BJ (cell line): ENCODE data around the gene WDSUB1. TPM values are rescaled to one million over a fixed set of nuclear protein-coding genes. Genes with fewer than 3 reads are reported as not detected.

ENCODE experiments used
- CTCF ChIA-PET: fragments of 350-600 bp; formaldehyde crosslinking; extraction: SDS; loops from one replicate; lab custom pipeline; 2021; ENCODE audit warnings: antibody characterized with exemption, inconsistent platforms; lab: Yijun Ruan, JAX
- POLR2A ChIA-PET: fragments of 300-600 bp; sonication (Branson Sonifier 250); formaldehyde crosslinking; extraction: SDS; loops from one replicate; lab custom pipeline; 2021; ENCODE audit warnings: antibody characterized with exemption; lab: Charles Lee
- DNase-seq: peaks from one replicate; pipeline ENCODE4 v3.0.0-alpha.2; 2011; ENCODE audit warnings: low read depth
- H3K27me3 ChIP-seq: 2 replicates; pipeline ENCODE4 v1.6.0; 2011; ENCODE audit warnings: low read length; ENCODE audit not compliant: control insufficient read depth, insufficient read depth
- H3K36me3 ChIP-seq: 2 replicates; pipeline ENCODE4 v1.5.1; 2011; ENCODE audit warnings: low read length; ENCODE audit not compliant: control insufficient read depth, insufficient read depth
- H3K4me3 ChIP-seq: 2 replicates; pipeline ENCODE4 v1.5.1; 2011; ENCODE audit warnings: low read depth, mild to moderate bottlenecking, control low read depth, low read length
- CTCF ChIP-seq: IDR thresholded peaks from 2 replicates; pipeline ENCODE4 v1.5.1; 2011; ENCODE audit warnings: low read depth, mild to moderate bottlenecking, control low read depth, inconsistent platforms, low read length, moderate library complexity; ENCODE audit not compliant: insufficient read depth
- polyA plus RNA-seq: library from polyadenylated mRNA; depleted of rRNA; stranded (reverse); fragments of >200 nt; gene quantifications from 2 replicates; pipeline ENCODE4 v1.2.3, GENCODE V29; 2011

Gene WDSUB1
- polyA plus RNA-seq, 1 experiment = 4.5 TPM

- no peaks in the 10 kb centered on the region for H3K27me3 ChIP-seq
- ChIA-PET CTCF (no interaction called here), POLR2A (no interaction called here)
- no peak for DNase-seq
- no peak for TF ChIP-seq CTCF
- no peak overlapping the region for H3K4me3 ChIP-seq
- no peaks in the 10 kb centered on the region for H3K36me3 ChIP-seq
These were observed 33.6 kb downstream of the WDSUB1 start for GRCh38 chr2:159252905-159253304.

- Histone ChIP-seq H3K4me3 (no peak overlapping the region), H3K36me3 (no peaks in the 10 kb centered on the region), H3K27me3 (no peaks in the 10 kb centered on the region)
- no peak for TF ChIP-seq CTCF
- CTCF ChIA-PET = interaction anchor here (1.0 kb wide), 1 partner anchor 12 kb away, joined by 3 read pairs; no protein-coding TSS in a partner anchor
- POLR2A ChIA-PET = no interaction called here
- DNase-seq = no peak
These were observed 35.0 kb downstream of the WDSUB1 start for GRCh38 chr2:159251296-159252173.

GRCh38 chr2:159249990-159250715, 36.4 kb downstream of the WDSUB1 start:
- CTCF ChIA-PET = interaction anchor here (0.5 kb wide), 1 partner anchor 633 kb away, joined by 3 read pairs; no protein-coding TSS in a partner anchor
- Histone ChIP-seq H3K4me3 (no peak overlapping the region), H3K36me3 (no peaks in the 10 kb centered on the region), H3K27me3 (no peaks in the 10 kb centered on the region)
- peak; percentile 37 for DNase-seq
- no peak for TF ChIP-seq CTCF
- POLR2A ChIA-PET = interaction anchor here (1.1 kb wide), 1 partner anchor 10 kb away, joined by 3 read pairs; no protein-coding TSS in a partner anchor

- CTCF ChIA-PET = interaction anchor here (0.6 to 1.2 kb wide), 3 partner anchors 11 to 125 kb away, joined by 3 to 4 read pairs (median 3); no protein-coding TSS in a partner anchor
- H3K36me3 ChIP-seq = no peaks in the 10 kb centered on the region
- POLR2A ChIA-PET = no interaction called here
- no peaks in the 10 kb centered on the region for H3K27me3 ChIP-seq
- no peak for TF ChIP-seq CTCF
- no peak overlapping the region for H3K4me3 ChIP-seq
- no peak for DNase-seq
These were observed 40.0 kb downstream of the WDSUB1 start for GRCh38 chr2:159246325-159246988.

- Histone ChIP-seq H3K27me3 (no peaks in the 10 kb centered on the region), H3K4me3 (no peak overlapping the region), H3K36me3 (peaks cover 6% of the 10 kb centered on the region)
- TF ChIP-seq CTCF = no peak
- CTCF ChIA-PET = interaction anchor here (0.9 kb wide), 1 partner anchor 12 kb away, joined by 3 read pairs; no protein-coding TSS in a partner anchor
- no peak for DNase-seq
- POLR2A ChIA-PET = interaction anchor here (0.7 kb wide), 1 partner anchor 12 kb away, joined by 4 read pairs; no protein-coding TSS in a partner anchor
These were observed 43.0 kb downstream of the WDSUB1 start for GRCh38 chr2:159243529-159243928.
